Hepatocyte (in vitro differentiated cells): ENCODE results near the gene ABCC12.

ENCODE experiments used
- CTCF ChIP-seq: fragments of 200-600 bp; sonication (generic); IDR thresholded peaks from 2 replicates; pipeline ENCODE4 v1.5.1; 2016; ENCODE audit warnings: antibody characterized with exemption, mild to moderate bottlenecking; ENCODE audit not compliant: poor library complexity
- EZH2 ChIP-seq: fragments of 200-600 bp; sonication (generic); IDR thresholded peaks from 2 replicates; pipeline ENCODE4 v1.6.1; 2016; ENCODE audit warnings: antibody characterized with exemption, mild to moderate bottlenecking, borderline replicate concordance

- TF ChIP-seq CTCF (no peak), EZH2 (no peak)
Observed at GRCh38 chr16:48194828-48195556, 39.2 kb upstream of the ABCC12 start.
